Smooth muscle cell (in vitro differentiated cells): Measurements from ENCODE around the gene UTP11. TPM values are rescaled to one million over a fixed set of nuclear protein-coding genes. Genes with fewer than 3 reads are reported as not detected.

Experiments
- DNase-seq: peaks from one replicate; lab custom pipeline; 2025; ENCODE audit not compliant: unreplicated experiment; lab: John Stamatoyannopoulos, UW
- H2AFZ ChIP-seq: fragments of 200-600 bp; sonication (generic); 2 replicates; pipeline ENCODE4 v1.6.0; 2016; ENCODE audit warnings: antibody characterized with exemption, low read depth, mild to moderate bottlenecking
- H3F3A ChIP-seq: fragments of 200-600 bp; sonication (generic); 2 replicates; pipeline ENCODE4 v1.6.0; 2017; ENCODE audit warnings: antibody characterized with exemption, low read depth
- H3K27ac ChIP-seq: fragments of 200-600 bp; sonication (generic); 2 replicates; pipeline ENCODE4 v1.5.1; 2016; ENCODE audit warnings: low read depth, mild to moderate bottlenecking
- H3K27me3 ChIP-seq: fragments of 200-600 bp; sonication (generic); 2 replicates; pipeline ENCODE4 v1.6.1; 2016; ENCODE audit warnings: low read depth, mild to moderate bottlenecking
- H3K36me3 ChIP-seq: fragments of 200-600 bp; sonication (generic); 2 replicates; pipeline ENCODE4 v1.5.1; 2016; ENCODE audit warnings: low read depth
- H3K4me1 ChIP-seq: fragments of 200-600 bp; sonication (generic); 2 replicates; pipeline ENCODE4 v1.5.1; 2016; ENCODE audit warnings: low read depth
- H3K4me2 ChIP-seq: fragments of 200-600 bp; sonication (generic); 2 replicates; pipeline ENCODE4 v1.6.0; 2016; ENCODE audit warnings: mild to moderate bottlenecking
- H3K4me3 ChIP-seq: fragments of 200-600 bp; sonication (generic); 2 replicates; pipeline ENCODE4 v1.5.1; 2016; ENCODE audit warnings: mild to moderate bottlenecking
- H3K79me2 ChIP-seq: fragments of 200-600 bp; sonication (generic); 2 replicates; pipeline ENCODE4 v1.6.0; 2016; ENCODE audit warnings: low read depth, mild to moderate bottlenecking
- H3K9ac ChIP-seq: fragments of 200-600 bp; sonication (generic); 2 replicates; pipeline ENCODE4 v1.6.0; 2016; ENCODE audit warnings: low read depth
- H3K9me3 ChIP-seq: fragments of 200-600 bp; sonication (generic); replicated peaks from 2 replicates; pipeline ENCODE4 v1.5.1; 2016; ENCODE audit warnings: low read depth
- H4K20me1 ChIP-seq: fragments of 200-600 bp; sonication (generic); 2 replicates; pipeline ENCODE4 v1.6.0; 2016; ENCODE audit warnings: low read depth
- CTCF ChIP-seq: fragments of 200-600 bp; sonication (generic); IDR thresholded peaks from 2 replicates; pipeline ENCODE4 v1.5.1; 2017; ENCODE audit warnings: borderline replicate concordance, mild to moderate bottlenecking, antibody characterized with exemption; ENCODE audit not compliant: insufficient read depth, poor library complexity, severe bottlenecking
- WGBS: methylation state at CpG from one replicate; pipeline ENCODE4 v1.1.7; 2016; ENCODE audit warnings: low lambda C conversion rate; 5-methylcytosine and 5-hydroxymethylcytosine counted together
- polyA plus RNA-seq: library from polyadenylated mRNA; unstranded; fragments of >200 nt; fragmentation: Nextera tagmentation; extraction: Ambion mirVana; gene quantifications from 2 replicates; pipeline ENCODE4 v1.2.1, GENCODE V29; 2016
- total RNA-seq: library from RNA; depleted of rRNA; stranded (reverse); fragments of >200 nt; gene quantifications from 2 replicates; pipeline ENCODE4 v1.2.3, GENCODE V29; 2014

The UTP11 gene
- total and polyA plus RNA-seq, 2 experiments from 2014 or later, result 43.7 to 72.4 TPM

GRCh38 chr1:38009841-38010180 lies 2.7 kb upstream of the UTP11 start:
- Histone ChIP-seq H3K27me3 (no peaks in the 10 kb centered on the region), H4K20me1 (peaks cover 17% of the 10 kb centered on the region), H3K79me2 (peaks cover 21% of the 10 kb centered on the region), H3F3A (peaks cover 25% of the 10 kb centered on the region), H3K4me3 (no peak overlapping the region), H3K4me2 (no peak overlapping the region), H3K36me3 (no peaks in the 10 kb centered on the region), H3K27ac (peak overlapping the region; percentile 56), H2AFZ (no peak overlapping the region), H3K4me1 (peaks cover 18% of the 10 kb centered on the region), H3K9ac (no peak overlapping the region), H3K9me3 (no peaks in the 10 kb centered on the region)
- no peak for TF ChIP-seq CTCF
- DNase-seq, result no peak
- WGBS, result 88% methylated on average over 6 of the region's 6 CpGs

- Histone ChIP-seq H3K79me2 (peaks cover 50% of the 10 kb centered on the region), H3K27ac (peak overlapping the region; percentile 96), H3K4me1 (peaks cover 14% of the 10 kb centered on the region), H3F3A (peaks cover 20% of the 10 kb centered on the region), H3K27me3 (no peaks in the 10 kb centered on the region), H3K36me3 (peaks cover 3% of the 10 kb centered on the region), H3K9ac (peak overlapping the region; percentile 93), H3K9me3 (no peaks in the 10 kb centered on the region), H2AFZ (no peak overlapping the region), H3K4me2 (peak overlapping the region; percentile 83), H3K4me3 (peak overlapping the region; percentile 67), H4K20me1 (peaks cover 34% of the 10 kb centered on the region)
- TF ChIP-seq CTCF, result no peak
- WGBS, result 19% methylated on average over 4 of the region's 4 CpGs
- DNase-seq, result no peak
These were observed 691 bp downstream of the UTP11 start for GRCh38 chr1:38013227-38013622.

- Histone ChIP-seq H3F3A (peaks cover 15% of the 10 kb centered on the region), H3K4me1 (peaks cover 12% of the 10 kb centered on the region), H3K27me3 (no peaks in the 10 kb centered on the region), H3K79me2 (peaks cover 59% of the 10 kb centered on the region), H3K4me2 (peak overlapping the region; percentile 83), H3K4me3 (peak overlapping the region; percentile 67), H3K9ac (no peak overlapping the region), H4K20me1 (peaks cover 44% of the 10 kb centered on the region), H2AFZ (no peak overlapping the region), H3K36me3 (peaks cover 6% of the 10 kb centered on the region), H3K27ac (peak overlapping the region; percentile 21), H3K9me3 (no peaks in the 10 kb centered on the region)
- no peak for DNase-seq
- 92% methylated on average over 4 of the region's 4 CpGs for WGBS
- TF ChIP-seq CTCF, result no peak
These were observed 1.6 kb downstream of the UTP11 start for GRCh38 chr1:38014171-38014570.

GRCh38 chr1:38014724-38015424 lies 2.3 kb downstream of the UTP11 start:
- peaks cover 49% of the 10 kb centered on the region for H4K20me1 ChIP-seq
- no peak for TF ChIP-seq CTCF
- no peak for DNase-seq
- H3K79me2 ChIP-seq, result peaks cover 65% of the 10 kb centered on the region
- peaks cover 6% of the 10 kb centered on the region for H3K36me3 ChIP-seq
- H3F3A ChIP-seq, result peaks cover 8% of the 10 kb centered on the region
- 94% methylated on average over 11 of the region's 11 CpGs for WGBS
- H2AFZ ChIP-seq, result no peak overlapping the region
- peaks cover 8% of the 10 kb centered on the region for H3K4me1 ChIP-seq
- H3K9ac ChIP-seq, result no peak overlapping the region
- no peaks in the 10 kb centered on the region for H3K27me3 ChIP-seq
- H3K4me2 ChIP-seq, result no peak overlapping the region
- H3K9me3 ChIP-seq, result no peaks in the 10 kb centered on the region
- peak overlapping the region; percentile 21 for H3K27ac ChIP-seq
- no peak overlapping the region for H3K4me3 ChIP-seq
